CD4-positive, alpha-beta T cell treated with Interleukin-4 for 1 hour (primary cell): Measurements from ENCODE around the gene PSMB11.
A peak's percentile ranks its signal among the peaks of the same experiment; 100 is the strongest.
"Not testable (repeated sequence)": the region's sequence is repeated elsewhere in the genome, so short reads cannot be mapped to it uniquely, and the experiment has no call there.

Experiments used
- DNase-seq, 2 donors: peaks; one replicate each; pipeline ENCODE4 v3.0.0-alpha.2; 2020 to 2022

Gene PSMB11, protein sequence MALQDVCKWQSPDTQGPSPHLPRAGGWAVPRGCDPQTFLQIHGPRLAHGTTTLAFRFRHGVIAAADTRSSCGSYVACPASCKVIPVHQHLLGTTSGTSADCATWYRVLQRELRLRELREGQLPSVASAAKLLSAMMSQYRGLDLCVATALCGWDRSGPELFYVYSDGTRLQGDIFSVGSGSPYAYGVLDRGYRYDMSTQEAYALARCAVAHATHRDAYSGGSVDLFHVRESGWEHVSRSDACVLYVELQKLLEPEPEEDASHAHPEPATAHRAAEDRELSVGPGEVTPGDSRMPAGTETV

DNA sequence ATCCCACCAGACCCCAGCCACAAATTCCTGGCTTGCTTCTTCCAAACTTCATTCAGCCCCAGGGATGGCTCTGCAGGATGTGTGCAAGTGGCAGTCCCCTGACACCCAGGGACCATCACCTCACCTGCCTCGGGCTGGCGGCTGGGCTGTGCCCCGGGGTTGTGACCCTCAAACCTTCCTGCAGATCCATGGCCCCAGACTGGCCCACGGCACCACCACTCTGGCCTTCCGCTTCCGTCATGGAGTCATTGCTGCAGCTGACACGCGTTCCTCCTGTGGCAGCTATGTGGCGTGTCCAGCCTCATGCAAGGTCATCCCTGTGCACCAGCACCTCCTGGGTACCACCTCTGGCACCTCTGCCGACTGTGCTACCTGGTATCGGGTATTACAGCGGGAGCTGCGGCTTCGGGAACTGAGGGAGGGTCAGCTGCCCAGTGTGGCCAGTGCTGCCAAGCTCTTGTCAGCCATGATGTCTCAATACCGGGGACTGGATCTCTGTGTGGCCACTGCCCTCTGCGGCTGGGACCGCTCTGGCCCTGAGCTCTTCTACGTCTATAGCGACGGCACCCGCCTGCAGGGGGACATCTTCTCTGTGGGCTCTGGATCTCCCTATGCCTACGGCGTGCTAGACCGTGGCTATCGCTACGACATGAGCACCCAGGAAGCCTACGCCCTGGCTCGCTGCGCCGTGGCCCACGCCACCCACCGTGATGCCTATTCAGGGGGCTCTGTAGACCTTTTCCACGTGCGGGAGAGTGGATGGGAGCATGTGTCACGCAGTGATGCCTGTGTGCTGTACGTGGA, at the start of gene PSMB11:
PSMB11 (plus strand) TSS at position 51 of the 804 bp plus-strand sequence; CDS start at position 65, 14 bp downstream.
- DNase-seq = no peak

DNA sequence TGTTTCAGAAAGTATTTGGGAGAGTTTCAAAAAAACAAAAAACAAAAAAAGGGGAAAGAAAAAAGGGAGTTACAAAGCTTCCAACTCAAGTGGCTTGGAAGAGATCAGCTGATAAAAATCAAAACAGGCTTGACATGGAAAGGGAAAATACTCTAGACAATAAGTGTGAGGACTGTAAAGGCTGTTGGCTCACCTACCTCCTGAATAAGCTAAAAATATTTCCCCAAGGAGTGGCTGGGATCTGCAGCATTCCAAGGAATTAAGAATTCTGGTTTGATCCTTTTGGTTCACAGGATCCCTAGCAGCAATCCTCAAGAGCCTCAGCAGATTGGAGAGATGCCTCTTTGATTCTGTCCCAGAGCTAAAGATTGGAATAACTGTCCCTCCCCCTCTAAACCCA, 48.5 kb upstream of the PSMB11 start:
- DNase-seq = no peak

DNA sequence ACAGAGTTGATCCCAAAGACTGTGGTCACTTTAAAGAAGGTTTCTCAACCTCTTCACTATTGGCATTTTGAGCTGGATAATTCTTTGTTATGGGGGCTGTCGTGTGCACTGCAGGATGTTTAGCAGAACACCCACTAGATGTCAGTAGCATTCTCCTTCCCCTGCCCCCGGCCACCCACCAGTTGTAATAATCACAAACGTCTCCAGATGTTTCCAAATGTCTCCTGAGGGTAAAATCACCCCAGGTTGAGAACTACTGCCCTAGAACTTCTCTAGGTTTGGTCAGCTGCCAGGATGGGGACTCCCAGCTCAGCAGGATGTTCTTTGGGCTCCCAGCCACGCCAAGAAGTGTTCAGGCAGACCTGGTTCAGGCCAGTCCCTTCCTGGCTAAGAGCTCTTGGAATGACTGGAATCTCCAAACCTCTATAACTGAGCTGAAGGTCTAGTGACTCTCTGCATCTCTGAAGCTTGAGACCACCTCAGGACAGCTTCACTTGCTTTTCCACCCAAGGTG, 47.2 kb upstream of the PSMB11 start:
- DNase-seq = peak; percentile 33 to 47

DNA sequence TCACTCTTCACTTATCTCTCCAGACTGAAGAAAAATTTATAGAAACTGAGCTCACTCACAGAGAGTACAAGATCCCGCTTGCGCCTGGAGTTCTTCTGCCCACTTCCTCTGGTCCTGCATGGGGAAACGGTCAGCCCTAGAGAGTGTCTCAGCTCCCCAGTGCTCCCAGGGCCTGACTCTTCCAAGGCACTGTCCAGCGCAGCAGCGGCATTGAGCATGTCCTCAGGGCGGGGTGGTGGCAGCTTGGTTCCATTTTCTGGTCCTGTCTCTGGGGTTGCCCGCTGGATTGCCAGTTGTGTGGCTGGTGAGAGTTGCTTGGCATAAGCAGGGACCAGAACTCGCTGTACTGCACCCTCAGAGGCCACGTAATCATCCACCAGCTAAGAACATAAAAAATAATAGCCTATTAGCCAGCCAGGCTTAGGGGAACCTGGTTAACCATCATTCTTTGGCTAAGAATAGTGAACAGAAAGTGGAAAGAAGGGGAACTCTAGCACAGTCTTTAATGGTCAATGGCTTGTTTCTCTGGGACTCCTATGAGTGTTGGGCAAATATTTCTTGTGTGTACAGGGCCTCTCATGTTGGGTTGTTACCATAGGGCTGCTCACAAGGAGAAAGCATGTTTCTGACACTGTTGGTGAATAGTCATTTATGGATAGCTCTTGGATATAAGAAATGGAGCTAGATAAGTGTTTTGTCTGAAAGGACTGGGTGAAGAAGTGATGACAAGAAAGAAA, 46.0 kb upstream of the PSMB11 start:
- no peak for DNase-seq

DNA sequence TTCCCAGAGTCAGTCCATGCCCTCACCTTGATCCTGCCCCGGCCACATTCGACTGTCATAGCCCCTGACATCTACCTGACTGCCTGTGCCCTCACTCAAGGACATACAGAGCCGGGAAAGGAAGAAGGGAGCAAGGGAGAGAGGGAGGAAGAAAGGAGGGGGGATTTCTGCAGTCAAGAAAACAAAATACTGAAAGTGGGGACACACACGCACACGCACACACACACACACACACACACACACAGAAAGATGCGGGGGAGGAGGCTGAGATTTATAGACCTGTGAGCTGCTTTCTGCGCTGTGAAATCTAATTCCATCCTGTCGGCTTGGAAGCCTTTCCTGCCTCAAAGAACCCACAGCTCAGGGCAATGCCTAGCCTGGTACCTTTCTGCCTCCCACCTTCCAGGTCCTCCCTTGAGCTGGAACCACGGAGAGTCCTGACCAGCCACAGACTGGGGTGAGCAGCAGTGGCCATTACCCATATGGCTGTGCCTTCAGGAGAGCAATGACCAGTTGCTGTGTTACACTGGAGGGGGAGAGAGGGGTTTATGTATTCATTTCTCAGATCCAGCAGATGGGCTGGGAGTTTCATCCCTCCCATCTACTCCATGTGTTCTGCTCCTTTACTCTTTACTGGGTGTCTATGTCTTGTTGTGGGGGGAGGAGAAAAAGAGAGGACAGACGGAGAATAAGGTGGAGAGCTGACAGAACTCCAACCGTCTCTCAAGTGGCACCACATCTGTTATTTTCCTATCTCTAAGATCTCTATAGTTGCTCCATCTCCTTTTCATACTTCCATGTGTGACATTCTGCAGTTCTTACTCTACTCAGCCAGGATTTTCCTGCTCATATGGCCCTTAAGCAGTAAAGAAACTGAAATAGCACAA, 45.0 kb upstream of the PSMB11 start:
- DNase-seq = no peak

DNA sequence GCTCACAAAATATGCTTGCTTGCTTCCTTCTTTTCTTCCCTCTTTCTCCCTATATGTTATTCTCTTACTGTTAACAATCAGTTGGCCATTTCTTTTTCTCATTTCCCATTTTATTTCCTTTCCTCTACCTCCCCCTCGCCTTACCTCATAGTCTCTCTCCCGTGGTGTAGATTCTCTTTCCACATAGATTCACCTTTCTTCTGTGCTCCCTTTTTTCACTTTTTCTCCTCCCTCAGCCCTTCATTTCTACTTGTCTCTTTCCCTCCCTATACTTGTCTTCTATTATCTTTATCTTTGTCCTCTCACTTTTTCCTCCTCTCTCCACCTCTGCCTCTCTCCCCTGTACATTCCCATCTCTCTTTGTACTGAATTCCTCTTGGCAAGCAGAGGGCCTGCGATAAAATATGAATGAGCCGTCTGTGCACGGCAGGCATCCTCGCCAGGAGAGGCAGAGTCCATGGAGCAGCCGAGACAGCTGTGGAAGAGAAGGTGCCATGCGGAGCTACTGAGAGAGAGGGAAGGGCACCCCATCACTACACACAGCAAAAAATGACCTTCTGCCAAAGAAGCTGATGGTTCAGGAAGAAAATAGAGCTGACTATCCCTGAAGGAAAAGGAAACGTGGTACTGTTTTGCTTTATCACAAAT, 44.2 kb upstream of the PSMB11 start:
- DNase-seq = no peak

DNA sequence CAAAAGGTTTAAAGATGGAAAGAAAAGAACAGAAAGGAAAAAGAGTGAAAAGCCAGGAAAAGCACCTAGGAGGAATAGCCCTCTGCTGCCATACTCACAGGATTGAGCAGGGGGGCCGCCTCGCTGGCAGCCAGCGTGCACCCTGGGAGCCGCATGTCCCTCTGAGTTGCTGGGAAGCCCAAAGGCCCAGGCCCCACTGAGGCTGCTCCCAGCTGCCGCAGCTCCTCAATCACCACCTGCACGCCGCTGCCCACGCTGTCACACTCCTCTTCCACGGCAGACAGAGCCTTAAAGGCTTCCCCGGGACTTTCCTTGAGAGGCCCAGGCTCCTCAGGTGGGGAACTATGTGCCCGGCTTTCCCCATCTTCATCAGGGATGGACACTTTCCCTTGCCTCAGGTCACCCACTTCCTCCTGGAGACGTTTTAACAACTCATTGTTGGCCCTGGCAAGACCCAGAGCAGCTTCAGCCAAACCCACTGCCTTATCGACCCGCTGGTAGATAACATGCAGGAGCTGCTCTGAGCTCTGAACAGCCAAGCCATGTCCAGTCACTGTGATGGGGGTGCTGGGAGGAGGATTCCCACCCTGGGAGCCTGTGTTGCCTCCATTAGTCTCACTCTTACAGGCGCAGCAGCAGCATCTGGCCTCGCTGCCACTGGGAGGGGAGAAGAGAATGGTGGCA, 43.5 kb upstream of the PSMB11 start:
- DNase-seq = no peak

DNA sequence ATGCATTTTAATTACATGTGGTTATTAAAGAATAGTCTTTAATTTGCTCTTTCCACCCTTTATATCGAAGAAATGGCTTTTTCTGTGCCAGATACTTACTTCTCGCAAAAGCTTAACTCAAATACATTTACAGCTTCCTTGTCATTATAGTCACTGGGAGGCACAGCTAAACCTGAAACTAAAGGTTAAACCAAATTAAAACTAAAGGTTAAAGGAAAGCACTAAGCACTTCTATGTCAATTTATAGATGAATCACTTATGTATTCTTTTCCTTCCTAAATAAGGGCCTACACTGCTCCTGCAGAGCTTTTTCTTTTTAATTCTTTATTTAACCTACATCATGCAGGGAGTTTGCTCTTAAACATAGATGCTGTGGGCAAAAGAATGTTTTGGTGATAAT, 41.2 kb upstream of the PSMB11 start:
- no peak for DNase-seq

DNA sequence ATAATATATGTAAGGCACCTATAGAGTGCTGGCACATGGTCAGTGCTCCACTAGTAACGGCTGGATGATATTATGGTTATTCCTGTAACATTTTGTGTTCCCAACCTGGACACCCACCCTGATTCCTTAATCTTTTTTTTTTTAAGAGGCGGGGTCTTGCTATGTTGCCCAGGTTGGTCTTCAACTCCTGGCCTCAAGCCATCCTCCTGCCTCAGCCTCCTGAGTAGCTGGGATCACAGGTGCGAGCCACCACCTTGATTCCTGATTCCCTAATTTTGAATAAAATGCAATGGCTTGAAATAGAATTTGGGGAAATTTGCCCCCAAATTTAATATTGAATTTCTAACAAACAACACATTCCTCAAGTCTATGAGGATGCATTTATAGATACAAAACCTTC, 39.4 kb upstream of the PSMB11 start:
- DNase-seq = no peak

DNA sequence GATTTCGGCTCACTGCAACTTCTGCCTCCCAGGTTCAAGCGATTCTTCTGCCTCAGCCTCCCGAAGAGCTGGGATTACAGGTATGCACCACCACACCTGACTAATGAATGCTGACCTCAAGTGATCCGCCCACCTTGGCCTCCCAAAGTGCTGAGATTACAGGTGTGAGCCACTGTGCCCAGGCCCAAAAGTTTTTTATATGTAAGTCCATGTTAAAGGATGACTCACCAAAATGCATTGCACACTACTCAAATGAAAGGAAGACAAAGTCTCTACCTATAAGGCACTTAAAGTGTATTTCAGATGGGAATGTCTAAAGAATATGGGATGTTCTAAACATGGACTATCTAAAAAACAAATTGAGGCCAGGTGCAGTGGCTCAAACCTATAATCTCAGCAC, 37.7 kb upstream of the PSMB11 start:
- DNase-seq = not testable (repeated sequence)

DNA sequence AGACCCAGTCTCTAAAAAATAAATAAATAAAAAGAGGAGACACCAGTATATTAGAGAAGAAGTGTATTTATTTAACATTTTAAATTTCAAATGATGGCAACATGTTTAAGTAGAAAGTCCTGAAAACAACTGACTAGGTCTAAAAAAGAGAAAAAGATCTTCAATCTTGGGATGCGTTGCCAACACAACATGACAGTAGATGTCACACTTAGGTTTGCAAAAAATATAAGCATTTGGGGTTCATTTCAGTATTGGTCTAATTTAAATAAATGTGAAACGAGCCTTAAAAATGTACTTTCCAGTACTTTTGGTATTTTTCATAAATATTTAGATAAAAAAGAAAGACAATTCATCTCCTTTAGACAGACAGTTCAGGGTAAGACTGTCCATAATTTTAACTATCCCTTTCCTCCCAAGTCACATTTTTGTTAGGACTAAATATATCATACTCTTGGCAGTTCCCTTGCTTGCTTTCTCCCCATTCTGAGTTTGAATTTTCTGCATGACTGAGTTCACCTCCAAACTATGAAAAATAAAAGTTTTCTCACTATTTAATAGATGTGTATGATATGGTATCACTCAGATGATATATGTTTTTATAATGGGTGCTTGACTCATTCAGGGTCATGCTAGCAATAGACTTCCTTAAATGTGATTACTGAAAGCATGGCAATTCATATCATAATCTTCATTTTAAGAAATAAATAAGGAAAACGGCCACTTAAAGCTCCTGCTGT, 36.4 kb upstream of the PSMB11 start:
- DNase-seq = no peak

DNA sequence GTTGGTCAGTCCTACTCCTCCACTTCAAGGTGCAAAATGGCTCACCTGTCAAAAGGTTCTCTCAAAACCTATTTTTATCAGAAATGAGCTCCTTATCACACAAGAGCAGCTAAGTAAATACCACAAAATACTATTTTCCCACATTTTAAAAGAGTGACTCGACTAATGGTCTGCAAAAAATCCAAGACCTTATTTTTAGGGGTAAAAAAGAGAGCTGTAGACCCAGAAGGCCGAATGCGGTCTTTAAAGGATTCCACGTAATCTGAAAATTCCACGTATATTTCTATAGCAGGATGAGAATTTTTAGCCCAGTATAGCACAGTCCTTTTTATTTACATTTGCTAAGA, 35.9 kb upstream of the PSMB11 start:
- no peak for DNase-seq

DNA sequence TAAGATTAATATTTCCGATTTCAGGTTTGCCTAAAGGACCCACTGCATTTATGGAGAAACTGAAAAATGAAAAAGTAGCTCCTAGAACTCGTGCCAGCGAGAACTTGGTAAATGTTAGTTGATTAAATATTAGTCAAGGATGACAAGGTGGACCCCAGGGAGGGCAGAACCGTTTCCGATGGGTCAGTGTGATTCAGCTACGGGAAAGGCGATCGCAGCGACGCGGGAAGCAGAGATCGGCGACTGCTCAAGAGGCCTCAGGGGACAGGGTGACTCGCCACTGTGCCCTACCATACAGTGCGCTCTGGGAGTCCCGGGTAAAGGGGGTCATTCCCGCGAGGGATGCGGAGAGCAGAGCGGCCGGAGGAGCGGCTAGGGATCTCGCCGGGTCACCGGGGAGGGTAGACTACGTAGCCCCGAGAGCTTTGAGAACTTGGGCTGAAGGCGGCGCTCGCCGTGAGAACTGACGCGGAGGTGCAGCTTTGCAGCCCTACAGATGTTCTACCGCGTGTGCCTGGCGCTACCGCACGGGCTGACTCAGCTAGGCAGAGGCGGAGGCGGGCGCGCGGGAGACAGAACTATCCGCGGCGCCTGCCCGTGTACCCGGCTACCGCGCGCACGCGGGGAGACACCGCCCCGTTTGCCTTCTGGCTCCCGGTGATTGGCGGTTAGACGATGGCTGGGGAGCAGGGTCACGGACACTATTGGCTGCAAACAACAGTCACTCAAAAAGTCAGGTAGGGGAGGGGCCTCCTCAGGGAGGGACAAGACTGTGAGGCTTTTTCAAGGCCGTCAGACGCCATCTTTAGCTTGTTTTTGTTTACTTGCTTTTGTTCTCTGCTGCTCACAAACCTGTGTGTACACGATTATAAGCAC, 35.2 kb upstream of the PSMB11 start:
- peak; percentile 98 to 99 for DNase-seq

DNA sequence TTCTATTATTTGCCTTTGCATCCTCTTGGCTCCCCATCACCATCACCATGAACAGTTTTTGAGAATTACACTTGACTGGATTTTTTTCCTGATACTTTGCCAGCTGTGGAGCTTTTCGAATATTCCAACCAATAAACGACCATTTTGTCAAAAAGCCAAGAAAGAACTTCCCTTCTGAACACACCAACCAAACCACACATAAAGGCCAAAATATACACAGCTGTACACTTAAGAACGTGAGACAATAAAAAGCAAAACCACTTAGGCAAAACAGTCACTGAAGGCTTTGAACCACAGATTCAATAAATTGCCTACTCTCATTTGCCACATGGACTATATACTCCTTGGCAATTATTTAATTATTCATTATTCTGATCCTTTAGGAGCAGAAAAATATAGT, 33.2 kb upstream of the PSMB11 start:
- DNase-seq = no peak

DNA sequence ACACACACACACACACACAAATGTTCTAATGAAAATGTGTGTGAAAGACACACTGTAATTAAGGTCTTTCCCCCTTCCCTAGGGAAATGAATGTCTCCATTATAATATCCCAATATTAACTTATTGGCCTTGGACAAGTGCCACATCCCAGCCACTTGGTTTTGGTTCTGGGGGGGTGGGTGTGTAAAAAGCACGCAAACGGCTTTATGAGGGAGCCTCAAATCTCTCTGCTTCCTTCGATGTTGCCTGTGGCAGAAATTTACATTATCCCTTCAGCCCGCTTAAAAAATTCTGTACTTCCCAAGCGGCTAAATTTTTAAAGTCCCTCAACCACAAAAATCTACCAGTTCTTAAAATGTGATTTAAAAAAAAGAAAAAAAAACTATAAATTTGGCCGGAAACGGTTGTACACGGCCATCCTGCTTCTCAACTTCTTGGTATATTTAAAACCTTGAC, 32.5 kb upstream of the PSMB11 start:
- DNase-seq = no peak

DNA sequence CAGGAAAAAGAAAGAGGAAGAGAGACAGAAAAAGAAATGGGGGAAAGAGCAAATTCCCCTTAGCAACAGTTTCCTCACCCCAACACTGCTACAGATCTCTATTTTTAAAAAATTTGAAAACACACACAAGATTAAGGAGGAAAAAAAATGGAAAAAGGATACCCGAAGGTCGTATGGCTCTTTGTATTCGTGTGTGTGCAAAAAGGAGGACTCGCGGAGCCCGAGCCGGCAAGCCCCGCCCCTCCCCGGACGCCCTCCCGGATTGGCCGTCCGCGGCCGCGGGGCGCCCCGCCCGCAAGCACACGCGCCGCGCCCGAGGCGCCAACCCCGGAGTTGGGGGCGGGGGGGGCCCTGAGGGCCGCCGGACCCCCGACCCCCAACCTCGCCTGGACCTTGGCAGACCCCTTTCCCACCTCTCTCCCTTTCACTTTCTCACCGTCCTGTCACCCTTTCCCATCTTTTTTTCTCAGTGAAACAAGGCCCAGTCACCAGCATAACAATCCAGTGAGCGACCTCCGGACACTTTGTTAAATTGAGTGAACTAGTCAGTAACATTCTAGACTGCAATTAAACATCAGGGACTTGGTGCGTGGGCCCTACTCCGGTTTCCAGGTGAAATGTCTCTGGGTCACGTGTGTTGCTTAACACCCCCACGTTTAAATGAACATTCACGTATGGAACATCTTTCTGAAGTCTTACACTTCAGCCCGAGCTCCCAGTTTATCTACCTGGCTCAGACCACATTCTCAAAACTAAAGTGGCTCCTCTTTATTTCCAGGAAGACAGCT, 31.9 kb upstream of the PSMB11 start, which contains the start of gene C14orf93:
C14orf93 (minus strand) TSS at position 205 of the 788 bp plus-strand sequence. CDS start 11,120 bp downstream, outside the sequence.
- peak; percentile 77 to 79 for DNase-seq

DNA sequence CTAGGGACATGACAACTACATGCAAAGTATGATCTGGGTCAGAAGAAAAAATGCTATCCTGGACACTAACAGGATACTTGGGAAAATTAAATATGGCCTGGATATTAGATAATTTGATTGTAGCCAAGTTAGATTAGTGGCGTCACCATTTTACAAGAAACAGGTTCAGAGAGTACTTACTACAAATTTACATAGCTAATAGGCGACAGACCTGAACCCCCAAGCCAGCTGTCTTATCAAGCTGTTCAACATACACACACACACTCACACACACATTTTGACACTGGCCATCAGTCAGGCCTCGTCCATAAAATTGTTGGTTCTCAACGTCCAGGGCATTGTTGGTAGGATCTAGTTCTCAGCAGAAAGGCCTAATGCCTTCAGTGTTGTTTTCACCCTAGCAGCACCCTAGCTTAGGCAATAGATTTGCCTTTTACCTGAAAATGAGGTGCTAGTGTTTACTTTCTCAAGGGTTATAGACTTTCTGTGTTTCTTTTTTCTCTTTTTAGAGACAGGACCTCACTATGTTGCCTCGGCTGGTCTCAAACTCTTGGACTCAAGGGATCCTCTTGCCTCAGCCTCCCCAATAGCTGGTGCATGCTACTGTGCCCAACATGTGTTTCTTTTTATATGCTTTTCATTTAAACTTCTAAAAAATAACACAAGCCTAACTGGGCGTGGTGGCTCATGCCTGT, 28.8 kb upstream of the PSMB11 start:
- DNase-seq = no peak

DNA sequence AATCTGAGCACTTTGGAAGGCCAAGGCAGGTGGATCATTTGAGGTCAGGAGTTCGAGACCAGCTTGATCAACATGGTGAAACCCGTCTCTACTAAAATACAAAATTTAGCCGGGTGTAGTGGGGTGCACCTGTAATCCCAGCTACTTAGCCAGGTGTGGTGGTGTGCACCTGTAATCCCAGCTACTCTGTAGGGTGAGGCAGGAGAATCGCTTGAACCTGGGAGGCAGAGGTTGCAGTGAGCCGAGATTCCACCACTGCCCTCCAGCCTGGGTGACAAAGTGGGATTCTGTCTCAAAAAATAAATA, 28.3 kb upstream of the PSMB11 start:
- not testable (repeated sequence) for DNase-seq
